ENCODE results near the gene CDK13.

DNA sequence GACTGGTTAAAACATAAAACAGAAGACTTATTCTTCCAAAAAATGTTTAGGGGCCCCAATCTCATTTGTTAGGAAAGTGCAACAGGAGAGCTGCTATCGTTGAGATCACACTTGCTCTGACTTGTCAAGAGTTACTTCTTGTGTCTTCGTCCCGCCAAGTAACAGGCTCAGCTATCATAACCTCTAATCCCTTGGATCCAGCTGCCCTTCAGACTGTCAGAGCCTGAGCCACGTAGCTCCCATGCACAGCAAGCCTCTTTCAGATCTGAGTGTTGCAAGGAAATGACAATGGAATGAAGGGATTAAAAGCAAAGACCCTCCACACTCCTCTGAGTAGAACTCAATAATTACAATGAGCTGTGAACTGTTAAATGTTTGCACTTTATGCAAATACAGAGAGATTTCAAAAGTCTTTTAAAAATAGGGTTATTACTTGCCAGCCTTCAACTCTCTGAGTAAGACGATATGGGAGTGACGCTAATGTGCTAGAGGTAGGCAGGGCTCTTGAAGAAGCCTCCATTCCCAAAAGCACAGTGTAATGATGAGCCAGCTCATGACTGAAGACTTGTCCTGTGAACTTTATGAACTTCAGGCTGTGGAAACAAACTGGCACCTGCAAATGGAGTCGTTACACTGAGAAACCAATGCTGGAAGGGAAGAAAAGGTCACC, 28.4 kb upstream of the CDK13 start:
- TF ChIP-seq CTCF (IDR thresholded peaks at IDR 0.05): no peak
- TF ChIP-seq POLR2AphosphoS5 (IDR thresholded peaks at IDR 0.05): no peak
- no peak for TF ChIP-seq POLR2A (IDR thresholded peaks at IDR 0.05)
